Activated T-cell treated with anti-CD3 and anti-CD28 coated beads for 48 hours (primary cell): ENCODE measurements around the gene SOCS3.

Experiments used
- DNase-seq: peaks from one replicate; pipeline ENCODE4 v3.0.0-alpha.2; 2020; ENCODE audit warnings: low read depth

Gene SOCS3

GRCh38 chr17:78307887-78308638 is 51.8 kb downstream of the SOCS3 start:
- no peak for DNase-seq

- no peak for DNase-seq
Measured at GRCh38 chr17:78306913-78307312, 53.0 kb downstream of the SOCS3 start.
